ENCODE measurements around the gene TLE1. TPM values are rescaled to one million over a fixed set of nuclear protein-coding genes. Genes with fewer than 3 reads are reported as not detected.

TLE1 gene
- total RNA-seq, 1 experiment from 2014 or later = 79.3 TPM

GRCh38 chr9:81724242-81724889 lies 35.0 kb upstream of the TLE1 start:
- no peak overlapping the region for H3K4ac ChIP-seq (ENCODE audit: low read depth, low read length)
- H3K23me2 ChIP-seq (ENCODE audit: insufficient read length, low read depth, low read length, poor library complexity, severe bottlenecking) = no peaks in the 10 kb centered on the region
- H2BK15ac ChIP-seq (ENCODE audit: low read depth, low read length) = no peak overlapping the region
- DNase-seq = no peak
- H4K20me1 ChIP-seq (ENCODE audit: control insufficient read depth, insufficient read depth, insufficient read length) = no peaks in the 10 kb centered on the region
- no peak overlapping the region for H3K56ac ChIP-seq (ENCODE audit: insufficient read length, low read depth, low read length)
- no peak overlapping the region for H2AFZ ChIP-seq (ENCODE audit: low read length)
- Mint-ChIP-seq H3K4me1 (peaks cover 10 to 19% of the 10 kb centered on the region in 2 experiments), H3K27me3 (ENCODE audit: low read depth) (peaks cover 2% of the 10 kb centered on the region), H3K9me3 (no peaks in the 10 kb centered on the region), H3K27ac (no peak overlapping the region; a peak in 1 of 7 replicates), H3K36me3 (ENCODE audit: insufficient read depth in 1 of 3, low read depth in 3 of 3) (no peaks in the 10 kb centered on the region; a peak in 1 of 7 replicates), H3K4me3 (no peak overlapping the region)
- no peak overlapping the region for H3K27ac ChIP-seq (ENCODE audit: insufficient read length, low read depth, low read length)
- no peak overlapping the region for H4K91ac ChIP-seq (ENCODE audit: insufficient read length, low read depth, low read length)
- H3K27me3 ChIP-seq (ENCODE audit: insufficient read depth, low read length) = no peaks in the 10 kb centered on the region
- H2BK5ac ChIP-seq (ENCODE audit: insufficient read length, low read length) = no peak overlapping the region
- H3K79me2 ChIP-seq (ENCODE audit: insufficient read depth, low read length) = no peaks in the 10 kb centered on the region
- H3K9ac ChIP-seq (ENCODE audit: extremely low read depth, insufficient read length, low read length) = no peak overlapping the region
- no peak overlapping the region for H2BK12ac ChIP-seq (ENCODE audit: insufficient read length, low read depth, low read length)
- H3K23ac ChIP-seq (ENCODE audit: insufficient read length, low read depth, low read length) = no peak overlapping the region
- no peak overlapping the region for H3K14ac ChIP-seq (ENCODE audit: insufficient read depth, low read length)
- H3T11ph ChIP-seq (ENCODE audit: low read length) = no peak overlapping the region
- no CpG with 5 or more reads among the region's 3 CpGs for WGBS (ENCODE audit: extremely low coverage, insufficient read length, low lambda C conversion rate)
- H3K18ac ChIP-seq (ENCODE audit: insufficient read length, low read depth, low read length) = no peak overlapping the region
- no peak overlapping the region for H3K4me2 ChIP-seq (ENCODE audit: insufficient read depth, insufficient read length, low read length)
- H2AK5ac ChIP-seq (ENCODE audit: insufficient read length, low read length) = no peak overlapping the region
- H4K8ac ChIP-seq (replicated peaks; ENCODE audit: insufficient read length, low read depth, low read length) = no peak overlapping the region
- no peak overlapping the region for H2BK120ac ChIP-seq (ENCODE audit: low read depth, low read length, poor library complexity, severe bottlenecking)
- H3K79me1 ChIP-seq (ENCODE audit: insufficient read depth, low read depth, low read length, poor library complexity, severe bottlenecking) = no peaks in the 10 kb centered on the region
- H4K5ac ChIP-seq (ENCODE audit: insufficient read length, low read depth, low read length) = no peak overlapping the region
- TF ChIP-seq, protein P1, sequence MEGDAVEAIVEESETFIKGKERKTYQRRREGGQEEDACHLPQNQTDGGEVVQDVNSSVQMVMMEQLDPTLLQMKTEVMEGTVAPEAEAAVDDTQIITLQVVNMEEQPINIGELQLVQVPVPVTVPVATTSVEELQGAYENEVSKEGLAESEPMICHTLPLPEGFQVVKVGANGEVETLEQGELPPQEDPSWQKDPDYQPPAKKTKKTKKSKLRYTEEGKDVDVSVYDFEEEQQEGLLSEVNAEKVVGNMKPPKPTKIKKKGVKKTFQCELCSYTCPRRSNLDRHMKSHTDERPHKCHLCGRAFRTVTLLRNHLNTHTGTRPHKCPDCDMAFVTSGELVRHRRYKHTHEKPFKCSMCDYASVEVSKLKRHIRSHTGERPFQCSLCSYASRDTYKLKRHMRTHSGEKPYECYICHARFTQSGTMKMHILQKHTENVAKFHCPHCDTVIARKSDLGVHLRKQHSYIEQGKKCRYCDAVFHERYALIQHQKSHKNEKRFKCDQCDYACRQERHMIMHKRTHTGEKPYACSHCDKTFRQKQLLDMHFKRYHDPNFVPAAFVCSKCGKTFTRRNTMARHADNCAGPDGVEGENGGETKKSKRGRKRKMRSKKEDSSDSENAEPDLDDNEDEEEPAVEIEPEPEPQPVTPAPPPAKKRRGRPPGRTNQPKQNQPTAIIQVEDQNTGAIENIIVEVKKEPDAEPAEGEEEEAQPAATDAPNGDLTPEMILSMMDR (conservative IDR thresholded peaks at IDR 0.05) = no peak
- H2BK20ac ChIP-seq (ENCODE audit: low read depth, low read length, poor library complexity, severe bottlenecking) = no peak overlapping the region
- no peaks in the 10 kb centered on the region for H3K4me1 ChIP-seq (ENCODE audit: insufficient read depth, low read length)
- no peaks in the 10 kb centered on the region for H3K9me3 ChIP-seq (ENCODE audit: control insufficient read depth, low read depth, low read length)
